GM13977 (cell line): ENCODE data around the gene UBAC2.

Source experiments
- DNase-seq: peaks from one replicate; pipeline ENCODE4 v3.0.0; 2012; ENCODE audit warnings: low spot score
- CTCF ChIP-seq: IDR thresholded peaks from 2 replicates; pipeline ENCODE4 v1.5.1; 2012; ENCODE audit warnings: mild to moderate bottlenecking, control low read depth; ENCODE audit not compliant: insufficient read depth; ENCODE audit errors: extremely low read depth, missing control alignments
- in situ Hi-C: fragments of 300-500 bp; cut with MboI; formaldehyde crosslinking; loops from one replicate; pipeline ENCODE4 v1.12.0; 2022; ENCODE audit warnings: low sequenced_read_pairs, low pct_unique_long_range_greater_than_20kb, mixed read lengths, inconsistent platforms; ENCODE audit not compliant: unreplicated experiment

UBAC2 gene

DNA sequence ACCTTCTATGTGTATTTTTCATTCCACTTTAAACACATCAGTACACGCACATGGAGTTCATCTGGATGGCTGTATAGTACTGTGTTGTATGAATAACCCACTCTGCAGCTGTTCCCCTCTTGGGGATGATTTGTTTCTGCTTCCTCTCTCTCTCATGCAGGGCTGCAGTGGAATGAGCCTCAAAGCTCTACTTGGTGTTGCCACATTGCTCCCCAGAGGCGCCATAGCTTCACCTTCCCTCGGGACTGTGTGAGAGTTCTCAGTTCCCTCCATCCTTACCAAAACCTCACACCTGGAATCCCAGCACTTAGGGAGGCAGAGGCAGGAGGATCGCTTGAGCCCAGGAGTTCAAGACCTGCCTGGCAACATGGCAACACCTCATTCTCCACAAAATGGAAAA, 134.9 kb downstream of the UBAC2 start:
- TF ChIP-seq CTCF: no peak
- no peak for DNase-seq
- in situ Hi-C loops: no loop called here

- no peak for DNase-seq
- TF ChIP-seq CTCF: no peak
- in situ Hi-C loops: no loop called here
These were observed 138.6 kb downstream of the UBAC2 start for GRCh38 chr13:99339230-99339721.

DNA sequence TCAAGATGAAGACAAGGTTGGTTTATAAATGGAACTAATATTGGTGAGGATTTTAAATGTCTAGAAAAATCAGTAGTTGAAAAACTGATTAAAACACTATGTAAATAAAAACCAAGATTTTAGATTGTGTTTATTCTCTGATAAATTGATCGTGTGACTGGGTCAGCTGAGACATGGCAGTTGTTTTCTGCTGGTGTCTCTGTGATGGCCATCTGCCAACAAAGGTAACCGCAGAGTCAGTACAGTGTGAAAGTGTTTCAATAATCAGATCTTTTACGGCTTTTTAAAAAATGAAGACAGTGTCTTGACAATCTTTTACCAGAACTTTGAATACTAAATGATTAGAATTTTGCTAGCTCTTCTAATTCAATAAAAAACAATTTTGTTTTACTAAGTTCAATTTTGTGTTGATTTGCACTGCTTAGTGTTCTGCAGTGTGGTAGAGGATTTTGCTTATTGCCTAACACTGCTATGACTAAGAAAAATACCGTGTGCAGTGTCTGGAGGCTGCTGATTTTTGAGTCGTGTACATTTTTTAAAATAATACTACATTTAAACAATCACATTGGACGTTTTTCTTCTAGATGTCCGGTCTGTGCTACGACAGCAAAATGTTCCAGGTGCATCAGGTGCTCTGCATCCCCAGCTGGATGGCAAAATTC, 139.2 kb downstream of the UBAC2 start:
- no peak for TF ChIP-seq CTCF
- DNase-seq: no peak
- in situ Hi-C loops: no loop called here

DNA sequence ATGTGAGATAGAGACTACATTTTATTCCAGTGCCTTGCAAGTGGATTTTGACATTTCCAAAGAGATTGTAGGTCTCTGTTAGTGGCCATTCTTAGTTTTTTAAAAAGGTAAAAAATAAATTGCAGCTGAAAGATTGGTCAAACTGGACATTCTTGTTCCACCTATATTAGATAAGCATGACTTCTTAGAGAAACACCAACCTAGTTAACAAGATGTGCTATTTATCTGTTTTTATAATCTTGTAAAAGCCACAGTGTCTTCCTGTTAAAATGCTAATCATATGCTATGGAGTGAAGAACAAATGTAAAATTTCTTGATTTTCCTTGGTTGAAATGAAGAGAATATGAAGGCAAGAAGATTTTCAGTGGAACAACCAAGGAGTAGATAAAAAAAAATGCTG, 140.0 kb downstream of the UBAC2 start:
- no peak for DNase-seq
- TF ChIP-seq CTCF: no peak
- in situ Hi-C loops: no loop called here

- DNase-seq: no peak
- in situ Hi-C loops: no loop called here
- TF ChIP-seq CTCF: no peak
These were observed 141.5 kb downstream of the UBAC2 start for GRCh38 chr13:99341969-99342722.

DNA sequence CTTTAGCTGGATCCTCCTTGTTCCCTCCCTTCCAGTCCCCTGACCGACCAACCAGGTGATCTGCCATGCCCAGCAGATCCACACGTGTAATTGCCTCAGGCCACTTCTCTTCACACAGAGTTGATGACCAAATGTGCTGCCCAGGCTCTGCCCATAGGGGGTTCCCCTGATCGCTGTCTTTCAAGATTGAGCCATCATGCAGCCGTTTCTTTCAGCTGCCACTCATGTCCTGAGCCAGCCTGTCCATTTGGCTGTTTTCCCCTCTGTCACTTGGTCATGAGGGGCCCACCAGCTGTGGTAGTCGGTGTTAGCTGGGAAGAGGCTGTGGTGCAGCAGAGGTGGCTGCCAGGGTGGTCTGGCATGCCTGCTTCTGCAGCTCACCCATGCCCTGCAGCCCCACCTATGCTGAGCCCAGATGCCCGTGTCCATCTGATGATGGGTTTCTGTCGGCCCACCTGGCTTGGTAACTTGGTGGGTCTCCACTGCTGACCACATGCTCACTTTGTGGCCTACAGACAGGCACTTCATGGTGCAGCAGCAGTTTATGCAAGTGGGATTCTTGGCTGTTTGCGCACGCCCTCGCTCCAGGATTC, 142.2 kb downstream of the UBAC2 start:
- DNase-seq: no peak
- no peak for TF ChIP-seq CTCF
- in situ Hi-C loops: no loop called here
